Prostate gland (tissue), 2 donors: ENCODE results near the gene NPTN. TPM values are rescaled to one million over a fixed set of nuclear protein-coding genes. Genes with fewer than 3 reads are reported as not detected.
"Not testable (repeated sequence)": the region's sequence is repeated elsewhere in the genome, so short reads cannot be mapped to it uniquely, and the experiment has no call there.

Experiments
- DNase-seq: peaks from one replicate; pipeline ENCODE4 v3.0.0-alpha.2; 2019; ENCODE audit warnings: low spot score
- H3K27ac ChIP-seq, 2 donors: fragments of 200-600 bp; sonication (generic); 2 replicates each; pipeline ENCODE4 v1.5.1; 2017 to 2019
- H3K27me3 ChIP-seq: fragments of 200-600 bp; sonication (generic); replicated peaks from 2 replicates; pipeline ENCODE4 v1.5.1; 2019; ENCODE audit not compliant: insufficient read depth
- H3K36me3 ChIP-seq, 2 donors: fragments of 200-600 bp; sonication (generic); 1 replicate in 1 of 2; 2 replicates in 1 of 2; pipeline versions ENCODE4 v1.5.1 to v1.8.1; 2017 to 2019
- H3K4me1 ChIP-seq: fragments of 200-600 bp; sonication (generic); replicated peaks from 2 replicates; pipeline ENCODE4 v1.5.1; 2019
- H3K4me3 ChIP-seq, 2 donors: fragments of 200-600 bp; sonication (generic); 2 replicates each; pipeline ENCODE4 v1.5.1; 2017 to 2019
- H3K9me3 ChIP-seq: fragments of 200-600 bp; sonication (generic); 2 replicates; pipeline ENCODE4 v1.5.1; 2017
- CTCF ChIP-seq, 4 experiments: fragments of 200-600 bp in 2 of 4; fragments of 450-650 bp in 2 of 4; sonication (generic) in 2 of 4; IDR thresholded peaks; 1 replicate in 3 of 4; 2 replicates in 1 of 4; pipeline ENCODE4 v1.5.1; 2016 to 2019; ENCODE audit warnings: antibody characterized with exemption in 4 of 4, mild to moderate bottlenecking in 2 of 4, moderate library complexity in 2 of 4
- POLR2A ChIP-seq: fragments of 450-650 bp; IDR thresholded peaks from one replicate; pipeline ENCODE4 v1.6.1; 2016; ENCODE audit warnings: antibody characterized with exemption, mild to moderate bottlenecking
- POLR2AphosphoS5 ChIP-seq: sonication (generic); formaldehyde crosslinking; IDR thresholded peaks from one replicate; pipeline ENCODE4 v1.6.1; 2017; ENCODE audit warnings: antibody characterized with exemption
- WGBS: methylation state at CpG from one replicate; pipeline ENCODE4 v1.1.5; 2018; 5-methylcytosine and 5-hydroxymethylcytosine counted together
- intact Hi-C: fragments of 100-400 bp; cut with DNase I; formaldehyde crosslinking; loops from one replicate; pipeline ENCODE4 v1.14.2; 2022
- total RNA-seq, 2 donors: library from RNA; depleted of rRNA; stranded (reverse); fragments of >200 nt; gene quantifications; one replicate each; pipeline ENCODE4 v1.1.0, GENCODE V29; 2016

Gene NPTN
- total RNA-seq, 2 donors from 2014 or later, result 147 to 266 TPM

DNA sequence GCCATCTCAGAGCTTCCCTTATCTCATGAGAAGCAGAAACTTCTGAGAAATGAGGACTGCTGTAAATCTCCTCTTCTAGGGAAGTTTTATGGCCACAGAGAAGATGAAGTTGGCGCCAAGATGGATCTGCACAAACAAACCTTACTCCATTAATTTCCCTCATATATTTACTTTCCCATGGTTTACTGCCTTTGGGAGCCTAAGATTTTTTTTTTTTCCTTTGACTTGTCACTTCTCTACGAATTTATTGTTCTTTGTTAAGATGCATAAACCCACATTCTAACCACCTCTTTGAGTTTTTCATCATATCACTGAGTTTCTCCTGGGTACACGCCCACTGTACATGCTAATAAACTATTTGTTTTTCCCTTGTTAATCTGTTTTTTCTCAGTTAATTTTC is 21.5 kb upstream of the NPTN start:
- no peaks in the 10 kb centered on the region for H3K4me1 ChIP-seq
- intact Hi-C loops, result no loop called here
- peak; percentile 76 for TF ChIP-seq POLR2AphosphoS5
- TF ChIP-seq CTCF (IDR thresholded peaks at IDR 0.05), result no peak
- WGBS, result 16% methylated on average over 3 of the region's 3 CpGs
- H3K9me3 ChIP-seq, result no peaks in the 10 kb centered on the region
- no peak overlapping the region for H3K4me3 ChIP-seq
- no peaks in the 10 kb centered on the region for H3K27me3 ChIP-seq
- no peaks in the 10 kb centered on the region for H3K36me3 ChIP-seq
- DNase-seq, result peak; percentile 63
- no peak overlapping the region for H3K27ac ChIP-seq

DNA sequence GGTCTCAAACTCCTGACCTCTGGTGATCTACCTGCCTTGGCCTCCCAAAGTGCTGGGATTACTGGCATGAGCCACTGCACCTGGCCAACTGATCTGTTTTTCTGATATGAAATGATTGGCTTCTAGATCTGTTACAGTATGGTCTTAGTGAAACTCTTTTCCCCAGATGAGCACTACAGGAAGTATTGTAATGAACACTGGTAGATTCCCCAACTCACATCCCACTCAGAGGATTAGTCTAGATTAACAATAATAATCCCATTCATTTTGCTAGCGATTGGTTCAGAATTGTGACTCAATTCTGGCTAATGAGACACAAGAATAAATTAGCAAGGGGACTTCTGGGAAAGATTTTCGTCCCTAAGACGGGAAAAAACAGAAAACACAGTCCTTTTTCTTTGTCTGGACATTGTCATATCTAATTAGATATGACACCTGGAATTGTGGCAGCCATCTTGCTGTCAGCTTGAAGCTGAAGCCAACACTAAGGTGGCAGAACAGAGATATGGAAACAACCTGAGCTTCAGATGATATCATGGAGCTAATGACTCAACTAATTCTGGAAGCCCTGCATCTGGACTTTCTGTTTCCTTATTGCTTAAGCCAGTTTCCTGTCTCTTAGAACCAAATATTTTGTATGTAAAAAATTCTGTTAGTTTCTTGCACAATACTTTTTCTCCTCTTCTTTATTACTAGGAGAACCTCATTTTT is 17.4 kb upstream of the NPTN start:
- no peak for TF ChIP-seq CTCF (IDR thresholded peaks at IDR 0.05)
- TF ChIP-seq POLR2A, result no peak
- TF ChIP-seq POLR2AphosphoS5, result no peak
- H3K4me3 ChIP-seq, result no peak overlapping the region
- no peaks in the 10 kb centered on the region for H3K9me3 ChIP-seq
- no peak for DNase-seq
- H3K4me1 ChIP-seq, result no peaks in the 10 kb centered on the region
- H3K36me3 ChIP-seq, result no peaks in the 10 kb centered on the region
- no peak overlapping the region for H3K27ac ChIP-seq
- H3K27me3 ChIP-seq, result no peaks in the 10 kb centered on the region
- intact Hi-C loops, result no loop called here
- 88% methylated on average over 3 of the region's 3 CpGs for WGBS

DNA sequence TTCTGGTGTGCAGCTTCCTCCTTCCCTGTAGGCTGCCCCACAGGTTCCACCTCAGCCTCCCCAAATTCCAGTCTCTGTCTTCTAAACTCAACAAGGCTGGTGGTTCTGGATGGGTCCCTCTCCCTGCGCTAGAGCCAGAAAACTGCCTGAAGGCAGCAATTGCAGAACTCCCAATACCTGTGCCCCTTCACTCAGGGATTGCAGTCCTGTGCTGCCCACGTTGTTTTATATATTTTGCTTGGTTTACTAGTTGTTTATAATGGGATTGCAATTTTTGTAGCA is 14.8 kb upstream of the NPTN start:
- intact Hi-C loops, result no loop called here
- no peak overlapping the region for H3K4me3 ChIP-seq
- DNase-seq, result no peak
- H3K4me1 ChIP-seq, result no peaks in the 10 kb centered on the region
- TF ChIP-seq POLR2AphosphoS5, result no peak
- no peak for TF ChIP-seq CTCF (IDR thresholded peaks at IDR 0.05)
- TF ChIP-seq POLR2A, result no peak
- no peak overlapping the region for H3K27ac ChIP-seq
- WGBS, result 80% methylated on average over 2 of the region's 2 CpGs
- H3K36me3 ChIP-seq, result no peaks in the 10 kb centered on the region
- no peaks in the 10 kb centered on the region for H3K27me3 ChIP-seq
- no peaks in the 10 kb centered on the region for H3K9me3 ChIP-seq

- Histone ChIP-seq H3K27ac (no peak overlapping the region), H3K9me3 (no peaks in the 10 kb centered on the region), H3K36me3 (no peaks in the 10 kb centered on the region), H3K27me3 (no peaks in the 10 kb centered on the region), H3K4me3 (no peak overlapping the region), H3K4me1 (no peaks in the 10 kb centered on the region)
- TF ChIP-seq POLR2AphosphoS5 (no peak), CTCF (IDR thresholded peaks at IDR 0.05) (no peak), POLR2A (no peak)
- intact Hi-C loops, result no loop called here
- DNase-seq, result no peak
- 57% methylated on average over 6 of the region's 6 CpGs for WGBS
These were observed 14.2 kb upstream of the NPTN start for GRCh38 chr15:73647259-73648013.

DNA sequence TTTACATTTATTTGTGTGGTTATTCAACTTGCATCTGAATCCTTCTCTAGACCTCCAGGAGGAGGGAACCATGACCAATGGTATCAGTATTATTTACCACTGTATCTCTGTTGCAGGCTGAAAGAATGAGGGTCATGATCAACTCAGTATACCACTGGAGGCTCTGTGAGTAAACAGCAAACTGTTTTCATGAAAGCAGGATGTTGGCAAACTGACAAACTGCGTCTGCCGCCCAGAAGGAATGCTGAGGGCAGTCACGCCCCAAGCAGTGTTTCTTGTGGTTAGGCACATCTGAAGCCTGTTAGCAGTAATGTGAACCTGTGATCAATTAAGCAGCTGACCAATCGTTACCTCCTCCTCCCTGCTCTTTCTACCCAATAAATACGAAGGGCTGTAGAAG is 6.3 kb upstream of the NPTN start:
- H3K9me3 ChIP-seq, H3K27ac ChIP-seq, H3K4me3 ChIP-seq, H3K27me3 ChIP-seq, H3K36me3 ChIP-seq, DNase-seq, H3K4me1 ChIP-seq: not testable (repeated sequence)
- intact Hi-C loops, result loop anchor here (5.0 to 10.0 kb wide), 2 partner anchors 45 to 63 kb away; partner anchors contain the start of gene CD276
- 71% methylated on average over 5 of the region's 5 CpGs for WGBS
